HepG2 (cell line): Measurements from ENCODE around the gene MICAL3. TPM values are rescaled to one million over a fixed set of nuclear protein-coding genes. Genes with fewer than 3 reads are reported as not detected.

Experiments
- AKAP8 ChIP-seq: sonication (generic); formaldehyde crosslinking; IDR thresholded peaks from 2 replicates; pipeline ENCODE4 v1.5.1; 2020; ENCODE audit warnings: mild to moderate bottlenecking, missing genetic modification reagents
- CCDC6 ChIP-seq: sonication (generic); formaldehyde crosslinking; IDR thresholded peaks from 2 replicates; pipeline ENCODE4 v1.8.1; 2022; ENCODE audit warnings: mild to moderate bottlenecking, missing genetic modification reagents, moderate library complexity
- ETV6 ChIP-seq: sonication (generic); formaldehyde crosslinking; conservative IDR thresholded peaks from 2 replicates; pipeline ENCODE4 v1.4.0; 2020; ENCODE audit warnings: missing genetic modification reagents
- HIC2 ChIP-seq: sonication (generic); formaldehyde crosslinking; IDR thresholded peaks from 2 replicates; pipeline ENCODE4 v1.9.0; 2022; ENCODE audit warnings: low read depth, missing genetic modification reagents
- IRF1 ChIP-seq: sonication (generic); formaldehyde crosslinking; IDR thresholded peaks from 2 replicates; pipeline ENCODE4 v1.4.0; 2020; ENCODE audit warnings: low read depth, mild to moderate bottlenecking, missing genetic modification reagents
- IRF2 ChIP-seq: IDR thresholded peaks from 2 replicates; pipeline ENCODE4 v1.6.1; 2018; ENCODE audit warnings: missing genetic modification reagents, missing compliant biosample characterization
- KLF6 ChIP-seq: IDR thresholded peaks from 2 replicates; pipeline ENCODE4 v1.8.0; 2016; ENCODE audit warnings: missing biosample characterization, missing genetic modification reagents
- POLR2AphosphoS5 ChIP-seq: IDR thresholded peaks from 2 replicates; pipeline ENCODE4 v1.6.1; 2012; ENCODE audit warnings: low read depth, low read length
- RBM22 ChIP-seq: fragments of 200-400 bp; formaldehyde crosslinking; optimal IDR thresholded peaks from 2 replicates; pipeline ENCODE3; 2017; ENCODE audit warnings: mild to moderate bottlenecking, low read length, moderate library complexity
- RFXAP ChIP-seq: sonication (generic); formaldehyde crosslinking; IDR thresholded peaks from 2 replicates; pipeline ENCODE4 v1.4.0; 2020; ENCODE audit warnings: missing genetic modification reagents, borderline replicate concordance
- SOX5 ChIP-seq: IDR thresholded peaks from 2 replicates; pipeline ENCODE4 v1.6.1; 2016; ENCODE audit warnings: borderline replicate concordance
- ZNF142 ChIP-seq: sonication (generic); formaldehyde crosslinking; IDR thresholded peaks from 2 replicates; pipeline ENCODE4 v1.4.0; 2020; ENCODE audit warnings: missing genetic modification reagents
- ZNF251 ChIP-seq: sonication (generic); formaldehyde crosslinking; IDR thresholded peaks from 2 replicates; pipeline ENCODE4 v1.9.0; 2021; ENCODE audit warnings: mild to moderate bottlenecking, missing genetic modification reagents
- ZNF354B ChIP-seq: sonication (generic); formaldehyde crosslinking; IDR thresholded peaks from 2 replicates; pipeline ENCODE4 v1.8.0; 2022; ENCODE audit warnings: mild to moderate bottlenecking, missing genetic modification reagents
- ZNF550 ChIP-seq: sonication (generic); formaldehyde crosslinking; IDR thresholded peaks from 2 replicates; pipeline ENCODE4 v1.4.0; 2020; ENCODE audit warnings: mild to moderate bottlenecking, missing genetic modification reagents, borderline replicate concordance
- ZNF558 ChIP-seq: sonication (generic); formaldehyde crosslinking; IDR thresholded peaks from 2 replicates; pipeline ENCODE4 v1.9.0; 2022; ENCODE audit warnings: mild to moderate bottlenecking, missing genetic modification reagents, borderline replicate concordance
- ZNF577 ChIP-seq: sonication (generic); formaldehyde crosslinking; IDR thresholded peaks from 2 replicates; pipeline ENCODE4 v1.4.0; 2020; ENCODE audit warnings: mild to moderate bottlenecking, low read depth, missing genetic modification reagents, borderline replicate concordance
- ZNF713 ChIP-seq: sonication (generic); formaldehyde crosslinking; IDR thresholded peaks from 2 replicates; pipeline ENCODE4 v1.4.0; 2020; ENCODE audit warnings: mild to moderate bottlenecking, missing genetic modification reagents
- ZNF883 ChIP-seq: sonication (generic); formaldehyde crosslinking; IDR thresholded peaks from 2 replicates; pipeline ENCODE4 v1.5.1; 2020; ENCODE audit warnings: mild to moderate bottlenecking, missing genetic modification reagents; ENCODE audit errors: not compliant biosample characterization
- ZNF891 ChIP-seq: sonication (generic); formaldehyde crosslinking; IDR thresholded peaks from 2 replicates; pipeline ENCODE4 v1.5.0; 2020; ENCODE audit warnings: mild to moderate bottlenecking, missing genetic modification reagents
- polyA plus RNA-seq, 8 experiments: library from polyadenylated mRNA; depleted of rRNA in 3 of 8; stranded (reverse) in 7 of 8; unstranded in 1 of 8; fragments of >200 nt; fragmentation: Illumina TruSeq in 4 of 8; extraction: Trizol in 4 of 8; gene quantifications; 2 replicates each; pipeline versions ENCODE4 v1.2.1 to v1.2.3, GENCODE V29; 2011 to 2016; ENCODE audit warnings: low read depth in 4 of 8, missing spikeins in 1 of 8, mixed read lengths in 1 of 8; ENCODE audit not compliant: insufficient read depth in 1 of 8
- total RNA-seq, 5 experiments: library from RNA; depleted of rRNA; stranded (reverse); fragments of >200 nt; fragmentation: Illumina TruSeq; extraction: Trizol; gene quantifications; 2 replicates each; pipeline ENCODE4 v1.2.3, GENCODE V29; 2016; ENCODE audit warnings: low read depth in 1 of 5
- TF ChIP-seq, protein P1 (sequence below), 2 experiments: fragments of 450-650 bp in 1 of 2; sonication (generic) in 1 of 2; formaldehyde crosslinking; IDR thresholded peaks; 2 replicates each; pipeline versions ENCODE4 v1.5.0 to v1.8.0; 2020 to 2022; ENCODE audit warnings: mild to moderate bottlenecking in 1 of 2, missing genetic modification reagents in 1 of 2

MICAL3 gene
- total and polyA plus RNA-seq, 2 of the 13 experiments (the other 11 are each of a cell fraction or from before 2014, with no cell fraction given), result 5.3 to 12.5 TPM

- TF ChIP-seq IRF1, result no peak
- peak; percentile 44 for TF ChIP-seq RBM22
- peak; percentile 51; the same call in 1 of the 2 replicates for TF ChIP-seq RFXAP (CRISPR knock-in tag)
- no peak; the same call in 1 of the 2 replicates for TF ChIP-seq ZNF558 (CRISPR knock-in tag)
- no peak for TF ChIP-seq ZNF713 (CRISPR knock-in tag)
- peak; percentile 41; the same call in 1 of the 2 replicates for TF ChIP-seq SOX5 (CRISPR knock-in tag)
- peak; percentile 99 for TF ChIP-seq HIC2 (CRISPR knock-in tag)
- TF ChIP-seq ZNF142 (CRISPR knock-in tag), result no peak; the same call in 1 of the 2 replicates
- no peak for TF ChIP-seq POLR2AphosphoS5
- TF ChIP-seq ZNF577 (CRISPR knock-in tag), result no peak
- no peak for TF ChIP-seq ZNF891
- peak; percentile 32 for TF ChIP-seq ZNF883 (CRISPR knock-in tag)
- no peak for TF ChIP-seq KLF6 (CRISPR knock-in tag)
- TF ChIP-seq ZNF354B (CRISPR knock-in tag), result no peak
- TF ChIP-seq ZNF550 (CRISPR knock-in tag), result no peak
- no peak for TF ChIP-seq ZNF251 (CRISPR knock-in tag)
- TF ChIP-seq ETV6 (CRISPR knock-in tag), result no peak
- no peak for TF ChIP-seq AKAP8 (CRISPR knock-in tag)
- TF ChIP-seq CCDC6, result no peak
- TF ChIP-seq, protein P1, sequence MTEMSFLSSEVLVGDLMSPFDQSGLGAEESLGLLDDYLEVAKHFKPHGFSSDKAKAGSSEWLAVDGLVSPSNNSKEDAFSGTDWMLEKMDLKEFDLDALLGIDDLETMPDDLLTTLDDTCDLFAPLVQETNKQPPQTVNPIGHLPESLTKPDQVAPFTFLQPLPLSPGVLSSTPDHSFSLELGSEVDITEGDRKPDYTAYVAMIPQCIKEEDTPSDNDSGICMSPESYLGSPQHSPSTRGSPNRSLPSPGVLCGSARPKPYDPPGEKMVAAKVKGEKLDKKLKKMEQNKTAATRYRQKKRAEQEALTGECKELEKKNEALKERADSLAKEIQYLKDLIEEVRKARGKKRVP (CRISPR knock-in tag; IDR thresholded peaks at IDR 0.05), result no peak
- TF ChIP-seq IRF2 (CRISPR knock-in tag), result peak; percentile 42; the same call in 1 of the 2 replicates
These were observed 51.8 kb downstream of the MICAL3 start (continued) for GRCh38 chr22:17972385-17973191.
